ENCODE data around the gene THRB.
A peak's percentile ranks its signal among the peaks of the same experiment; 100 is the strongest.

Gene THRB

DNA sequence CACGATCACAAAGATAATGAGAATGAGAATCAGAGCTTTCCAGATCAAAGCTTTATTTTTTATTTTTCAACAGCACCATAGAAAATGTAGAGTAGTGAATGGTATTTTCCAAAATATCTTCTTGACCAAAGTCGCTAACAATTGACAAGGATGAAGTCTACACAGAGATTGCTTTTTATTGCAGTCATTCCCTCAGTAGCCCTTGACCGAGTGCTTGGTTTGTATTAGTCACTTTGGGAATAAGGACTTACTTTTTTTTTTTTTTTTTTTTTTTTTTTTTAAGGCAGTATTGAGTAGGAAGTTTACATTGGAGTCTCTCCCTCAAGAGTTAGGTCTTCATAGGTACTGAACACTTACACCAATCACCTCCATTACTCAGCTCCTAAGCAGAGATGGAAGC, 39.8 kb downstream of the THRB start:
- Histone ChIP-seq H3K27me3 (ENCODE audit: control insufficient read depth in 1 of 2, insufficient read depth in 2 of 2, low read length in 2 of 2) (no peaks in the 10 kb centered on the region), H3K4me1 (ENCODE audit: control insufficient read depth in 1 of 2, insufficient read depth in 2 of 2, low read length in 2 of 2) (peaks cover 9 to 20% of the 10 kb centered on the region in 2 donors), H3K36me3 (ENCODE audit: control insufficient read depth in 1 of 2, insufficient read depth in 2 of 2, low read length in 2 of 2) (no peaks in the 10 kb centered on the region), H3K9me3 (ENCODE audit: control insufficient read depth in 1 of 2, low read length in 2 of 2) (no peaks in the 10 kb centered on the region), H3K27ac (ENCODE audit: low read depth, low read length) (no peak overlapping the region), H3K9ac (ENCODE audit: low read depth in 1 of 2, low read length in 2 of 2) (no peak overlapping the region), H3K4me3 (ENCODE audit: low read depth in 1 of 2, low read length in 2 of 2) (no peak overlapping the region)

DNA sequence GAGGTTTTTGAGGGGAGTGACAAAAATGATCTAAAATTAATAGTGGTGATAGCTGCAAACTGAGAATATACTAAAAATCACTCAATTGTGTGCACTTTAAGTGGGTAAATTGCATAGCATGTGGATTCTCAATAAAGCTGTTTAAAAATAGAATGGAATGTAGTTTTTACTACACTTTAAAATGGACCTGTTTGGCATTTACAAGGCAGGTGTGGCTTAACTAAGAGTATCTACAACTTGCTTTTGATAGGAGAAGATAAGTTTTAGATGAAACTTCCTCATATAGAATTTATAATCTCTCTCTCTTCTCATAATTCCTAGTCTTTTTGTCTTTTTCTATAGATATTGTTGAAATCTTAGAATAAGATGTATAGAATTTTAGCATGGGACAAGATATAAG, 40.3 kb downstream of the THRB start:
- Histone ChIP-seq H3K4me1 (ENCODE audit: control insufficient read depth in 1 of 2, insufficient read depth in 2 of 2, low read length in 2 of 2) (peaks cover 9 to 25% of the 10 kb centered on the region in 2 donors), H3K27ac (ENCODE audit: low read depth, low read length) (no peak overlapping the region), H3K27me3 (ENCODE audit: control insufficient read depth in 1 of 2, insufficient read depth in 2 of 2, low read length in 2 of 2) (no peaks in the 10 kb centered on the region), H3K9me3 (ENCODE audit: control insufficient read depth in 1 of 2, low read length in 2 of 2) (no peaks in the 10 kb centered on the region), H3K9ac (ENCODE audit: low read depth in 1 of 2, low read length in 2 of 2) (no peak overlapping the region), H3K4me3 (ENCODE audit: low read depth in 1 of 2, low read length in 2 of 2) (no peak overlapping the region), H3K36me3 (ENCODE audit: control insufficient read depth in 1 of 2, insufficient read depth in 2 of 2, low read length in 2 of 2) (no peaks in the 10 kb centered on the region)

DNA sequence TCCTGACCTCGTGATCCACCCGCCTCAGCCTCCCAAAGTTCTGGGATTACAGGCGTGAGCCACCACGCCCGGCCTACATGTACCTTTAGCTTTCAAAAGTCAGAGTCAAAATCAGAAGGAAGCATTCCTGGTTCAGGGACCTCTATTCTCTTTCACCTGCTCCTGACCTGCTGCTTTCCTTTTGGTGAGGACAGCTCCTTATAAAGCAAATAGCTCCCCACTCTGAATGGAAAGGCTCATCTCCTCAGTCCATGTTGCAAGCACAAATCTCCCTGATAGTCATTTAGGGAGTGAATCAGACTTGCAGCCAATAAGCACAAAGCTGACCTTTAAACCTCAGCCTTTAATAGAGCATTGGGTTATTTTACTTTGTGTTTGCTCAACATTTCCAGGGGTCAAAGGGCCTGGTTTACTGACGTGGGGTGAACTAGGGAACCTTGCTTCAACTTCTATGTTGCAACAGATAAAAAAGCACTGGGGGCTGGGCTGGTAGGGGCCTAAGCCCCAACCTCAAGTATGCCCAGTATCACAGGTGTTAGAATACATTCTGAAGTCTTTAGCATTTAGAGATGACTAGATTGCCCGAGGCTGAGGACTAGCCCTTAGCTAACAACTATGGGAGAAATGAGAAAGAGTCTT, 43.1 kb downstream of the THRB start:
- Histone ChIP-seq H3K27me3 (ENCODE audit: control insufficient read depth in 1 of 2, insufficient read depth in 2 of 2, low read length in 2 of 2) (no peaks in the 10 kb centered on the region), H3K4me1 (ENCODE audit: control insufficient read depth in 1 of 2, insufficient read depth in 2 of 2, low read length in 2 of 2) (peaks cover 17 to 36% of the 10 kb centered on the region in 2 donors), H3K27ac (ENCODE audit: low read depth, low read length) (no peak overlapping the region), H3K9ac (ENCODE audit: low read depth in 1 of 2, low read length in 2 of 2) (peak overlapping the region in 1 of 2 donors; percentile 6), H3K4me3 (ENCODE audit: low read depth in 1 of 2, low read length in 2 of 2) (no peak overlapping the region), H3K36me3 (ENCODE audit: control insufficient read depth in 1 of 2, insufficient read depth in 2 of 2, low read length in 2 of 2) (no peaks in the 10 kb centered on the region), H3K9me3 (ENCODE audit: control insufficient read depth in 1 of 2, low read length in 2 of 2) (no peaks in the 10 kb centered on the region)

DNA sequence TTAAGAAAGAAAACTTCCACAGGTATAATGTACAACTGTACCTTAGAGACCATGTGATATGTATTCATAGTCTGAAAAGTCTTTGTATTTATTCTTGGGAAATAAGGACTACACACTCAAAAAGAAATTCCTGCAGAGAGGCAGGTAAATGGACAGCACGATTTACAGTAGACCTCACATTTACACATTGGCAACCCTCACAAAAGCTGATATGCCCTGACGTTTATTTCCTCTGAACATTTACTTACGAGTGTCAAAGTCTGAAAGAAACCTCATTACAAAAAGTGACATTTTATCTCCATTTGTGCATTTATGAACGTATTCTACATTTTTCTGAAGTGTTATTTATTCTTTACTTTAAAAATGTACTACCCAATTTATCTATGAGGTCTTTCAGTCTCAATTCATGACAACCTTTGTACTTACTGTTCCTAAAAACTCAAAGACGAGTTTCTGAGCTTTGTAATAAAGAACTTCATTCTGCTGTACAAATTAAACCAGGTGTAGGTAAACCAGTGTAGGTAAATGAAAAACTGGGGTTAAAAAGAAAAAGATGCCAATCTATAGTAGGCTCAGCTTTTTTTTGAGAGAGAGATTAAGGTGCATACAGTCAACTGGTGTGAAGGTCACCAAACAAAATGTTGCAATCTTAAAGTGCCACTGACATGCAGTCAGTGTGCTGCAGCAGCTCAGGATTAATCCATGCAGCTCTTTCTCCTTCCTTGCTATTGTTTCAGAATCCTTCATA, 44.3 kb downstream of the THRB start:
- no peaks in the 10 kb centered on the region for H3K36me3 ChIP-seq (ENCODE audit: control insufficient read depth in 1 of 2, insufficient read depth in 2 of 2, low read length in 2 of 2)
- H3K27me3 ChIP-seq (ENCODE audit: control insufficient read depth in 1 of 2, insufficient read depth in 2 of 2, low read length in 2 of 2): no peaks in the 10 kb centered on the region
- no peaks in the 10 kb centered on the region for H3K9me3 ChIP-seq (ENCODE audit: control insufficient read depth in 1 of 2, low read length in 2 of 2)
- peaks cover 17 to 36% of the 10 kb centered on the region in 2 donors for H3K4me1 ChIP-seq (ENCODE audit: control insufficient read depth in 1 of 2, insufficient read depth in 2 of 2, low read length in 2 of 2)
- no peak overlapping the region for H3K27ac ChIP-seq (ENCODE audit: low read depth, low read length)
- H3K4me3 ChIP-seq (ENCODE audit: low read depth in 1 of 2, low read length in 2 of 2): peak overlapping the region in 1 of 2 donors; percentile 11
- no peak overlapping the region for H3K9ac ChIP-seq (ENCODE audit: low read depth in 1 of 2, low read length in 2 of 2)

DNA sequence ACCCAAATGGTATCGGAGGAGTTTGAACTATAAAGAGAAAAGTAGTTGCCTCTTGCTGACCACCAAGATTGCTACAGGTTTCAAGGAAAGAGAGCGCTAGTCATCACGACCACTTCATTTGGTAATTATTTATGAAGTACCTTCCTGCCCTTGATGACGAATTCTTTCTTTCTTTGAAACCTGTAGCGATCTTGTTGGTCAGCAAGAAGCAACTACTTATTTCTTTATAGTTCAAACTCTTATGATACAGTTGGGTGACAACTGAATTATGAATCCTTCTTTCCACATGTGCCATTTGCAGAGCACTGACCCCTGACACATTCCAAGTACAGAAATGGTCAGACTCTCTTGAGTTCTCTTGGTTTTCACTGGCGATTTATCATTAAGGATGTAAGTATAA, 46.8 kb downstream of the THRB start:
- Histone ChIP-seq H3K9ac (ENCODE audit: low read depth in 1 of 2, low read length in 2 of 2) (no peak overlapping the region), H3K9me3 (ENCODE audit: control insufficient read depth in 1 of 2, low read length in 2 of 2) (no peaks in the 10 kb centered on the region), H3K4me3 (ENCODE audit: low read depth in 1 of 2, low read length in 2 of 2) (no peak overlapping the region), H3K36me3 (ENCODE audit: control insufficient read depth in 1 of 2, insufficient read depth in 2 of 2, low read length in 2 of 2) (no peaks in the 10 kb centered on the region), H3K27ac (ENCODE audit: low read depth, low read length) (no peak overlapping the region), H3K27me3 (ENCODE audit: control insufficient read depth in 1 of 2, insufficient read depth in 2 of 2, low read length in 2 of 2) (no peaks in the 10 kb centered on the region), H3K4me1 (ENCODE audit: control insufficient read depth in 1 of 2, insufficient read depth in 2 of 2, low read length in 2 of 2) (peaks cover 17 to 36% of the 10 kb centered on the region in 2 donors)

DNA sequence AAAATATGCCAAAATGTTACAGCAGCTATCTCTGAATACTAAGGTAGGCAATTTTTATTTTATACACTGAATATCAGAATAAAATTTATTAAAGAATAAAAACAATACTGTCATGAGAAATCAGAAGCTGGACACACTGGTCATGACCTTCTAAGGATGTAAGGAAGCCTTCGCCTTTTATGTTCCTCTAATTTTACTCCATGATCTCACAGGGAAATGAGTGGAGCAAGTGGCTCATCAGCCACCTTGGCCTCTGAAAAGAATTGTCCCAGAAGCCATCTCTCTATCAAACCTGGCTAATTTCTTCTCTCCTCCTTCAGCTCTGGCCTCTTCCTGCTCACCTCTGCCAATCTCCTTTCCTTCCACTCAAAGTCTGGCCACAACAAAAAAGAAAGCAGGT, 48.6 kb downstream of the THRB start:
- H3K4me3 ChIP-seq (ENCODE audit: low read depth in 1 of 2, low read length in 2 of 2): no peak overlapping the region
- H3K9ac ChIP-seq (ENCODE audit: low read depth in 1 of 2, low read length in 2 of 2): no peak overlapping the region
- peaks cover 8 to 24% of the 10 kb centered on the region in 2 donors for H3K4me1 ChIP-seq (ENCODE audit: control insufficient read depth in 1 of 2, insufficient read depth in 2 of 2, low read length in 2 of 2)
- H3K36me3 ChIP-seq (ENCODE audit: control insufficient read depth in 1 of 2, insufficient read depth in 2 of 2, low read length in 2 of 2): no peaks in the 10 kb centered on the region
- no peaks in the 10 kb centered on the region for H3K27me3 ChIP-seq (ENCODE audit: control insufficient read depth in 1 of 2, insufficient read depth in 2 of 2, low read length in 2 of 2)
- no peak overlapping the region for H3K27ac ChIP-seq (ENCODE audit: low read depth, low read length)
- no peaks in the 10 kb centered on the region for H3K9me3 ChIP-seq (ENCODE audit: control insufficient read depth in 1 of 2, low read length in 2 of 2)

DNA sequence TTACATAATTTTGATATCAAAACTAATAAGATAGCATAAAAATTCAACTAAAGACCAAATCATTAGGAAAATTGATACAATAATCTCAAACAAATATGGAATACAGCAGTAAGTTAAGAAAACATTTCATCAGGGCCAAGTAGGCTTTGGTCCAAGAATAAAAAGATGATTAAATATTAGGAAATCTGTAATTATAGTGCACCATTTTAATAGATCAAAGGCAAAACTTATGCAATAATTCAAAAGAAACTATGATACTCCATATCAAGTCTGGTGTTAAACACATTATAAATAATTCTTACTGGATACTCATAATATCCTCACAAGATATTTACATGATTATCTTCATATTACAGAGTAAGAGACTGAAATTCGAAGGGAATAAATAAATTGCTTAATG, 51.2 kb downstream of the THRB start:
- no peaks in the 10 kb centered on the region for H3K36me3 ChIP-seq (ENCODE audit: control insufficient read depth in 1 of 2, insufficient read depth in 2 of 2, low read length in 2 of 2)
- H3K9me3 ChIP-seq (ENCODE audit: control insufficient read depth in 1 of 2, low read length in 2 of 2): no peaks in the 10 kb centered on the region
- H3K4me1 ChIP-seq (ENCODE audit: control insufficient read depth in 1 of 2, insufficient read depth in 2 of 2, low read length in 2 of 2): peaks cover 0 to 5% of the 10 kb centered on the region in 2 donors
- no peak overlapping the region for H3K27ac ChIP-seq (ENCODE audit: low read depth, low read length)
- H3K4me3 ChIP-seq (ENCODE audit: low read depth in 1 of 2, low read length in 2 of 2): no peak overlapping the region
- no peak overlapping the region for H3K9ac ChIP-seq (ENCODE audit: low read depth in 1 of 2, low read length in 2 of 2)
- H3K27me3 ChIP-seq (ENCODE audit: control insufficient read depth in 1 of 2, insufficient read depth in 2 of 2, low read length in 2 of 2): no peaks in the 10 kb centered on the region

DNA sequence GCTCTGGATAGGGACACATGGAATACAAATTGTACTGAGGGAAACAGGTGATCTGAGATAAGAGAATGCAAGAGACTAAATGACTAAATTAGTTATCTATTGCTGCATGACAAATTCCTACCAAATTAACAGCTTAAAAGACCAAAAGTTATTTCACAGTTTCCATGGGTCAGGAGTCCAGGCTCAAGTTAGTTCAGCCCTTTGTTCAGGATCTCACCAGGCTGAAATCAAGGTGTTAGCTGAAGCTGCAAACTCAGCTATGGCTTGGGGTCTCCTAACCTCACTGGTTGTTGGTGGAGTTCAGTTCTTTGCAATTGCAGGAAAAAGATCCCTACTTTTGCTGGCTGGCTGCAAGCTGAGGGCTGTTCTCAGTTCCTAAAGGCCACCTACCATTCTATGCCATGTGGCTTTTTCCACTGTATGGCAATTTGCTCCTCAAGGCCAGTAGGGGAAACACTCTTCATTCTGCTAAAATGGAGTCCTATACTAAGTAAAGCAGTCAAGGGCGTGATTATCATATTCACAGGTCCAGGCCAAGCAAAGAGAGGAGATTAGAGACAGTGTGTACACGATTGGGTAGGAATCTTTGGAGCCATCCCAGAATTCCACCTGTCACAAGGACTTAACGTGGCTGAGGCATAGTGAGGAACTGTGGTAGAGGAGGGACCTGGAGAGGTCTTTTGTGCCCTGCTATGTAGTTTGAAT, 53.7 kb downstream of the THRB start:
- H3K27me3 ChIP-seq (ENCODE audit: control insufficient read depth in 1 of 2, insufficient read depth in 2 of 2, low read length in 2 of 2): no peaks in the 10 kb centered on the region
- no peak overlapping the region for H3K27ac ChIP-seq (ENCODE audit: low read depth, low read length)
- H3K9me3 ChIP-seq (ENCODE audit: control insufficient read depth in 1 of 2, low read length in 2 of 2): no peaks in the 10 kb centered on the region
- H3K9ac ChIP-seq (ENCODE audit: low read depth in 1 of 2, low read length in 2 of 2): no peak overlapping the region
- H3K36me3 ChIP-seq (ENCODE audit: control insufficient read depth in 1 of 2, insufficient read depth in 2 of 2, low read length in 2 of 2): no peaks in the 10 kb centered on the region
- H3K4me1 ChIP-seq (ENCODE audit: control insufficient read depth in 1 of 2, insufficient read depth in 2 of 2, low read length in 2 of 2): no peaks in the 10 kb centered on the region
- H3K4me3 ChIP-seq (ENCODE audit: low read depth in 1 of 2, low read length in 2 of 2): no peak overlapping the region

DNA sequence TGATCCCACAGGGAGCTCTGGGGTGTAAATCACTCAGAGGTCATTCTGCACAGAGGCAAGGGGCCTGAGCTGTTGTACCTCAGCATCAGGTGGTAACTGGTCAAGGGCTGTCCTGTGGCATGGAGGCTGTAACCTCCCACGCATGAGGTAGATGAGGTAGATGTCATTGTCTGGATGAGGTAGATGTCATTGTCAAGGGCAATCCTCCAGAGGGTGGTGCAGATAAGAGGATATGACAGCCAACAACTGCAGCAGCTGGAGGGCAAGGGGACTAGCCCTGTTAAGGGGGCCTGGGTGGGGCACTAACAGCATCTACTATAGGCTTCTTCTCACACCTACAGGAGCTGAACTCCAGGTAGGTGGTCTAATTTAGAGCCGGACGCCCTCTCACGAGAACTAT, 55.6 kb downstream of the THRB start:
- no peaks in the 10 kb centered on the region for H3K9me3 ChIP-seq (ENCODE audit: control insufficient read depth in 1 of 2, low read length in 2 of 2)
- H3K27me3 ChIP-seq (ENCODE audit: control insufficient read depth in 1 of 2, insufficient read depth in 2 of 2, low read length in 2 of 2): no peaks in the 10 kb centered on the region
- H3K36me3 ChIP-seq (ENCODE audit: control insufficient read depth in 1 of 2, insufficient read depth in 2 of 2, low read length in 2 of 2): no peaks in the 10 kb centered on the region
- peaks cover 6 to 7% of the 10 kb centered on the region in 2 donors for H3K4me1 ChIP-seq (ENCODE audit: control insufficient read depth in 1 of 2, insufficient read depth in 2 of 2, low read length in 2 of 2)
- no peak overlapping the region for H3K4me3 ChIP-seq (ENCODE audit: low read depth in 1 of 2, low read length in 2 of 2)
- no peak overlapping the region for H3K27ac ChIP-seq (ENCODE audit: low read depth, low read length)
- H3K9ac ChIP-seq (ENCODE audit: low read depth in 1 of 2, low read length in 2 of 2): no peak overlapping the region

DNA sequence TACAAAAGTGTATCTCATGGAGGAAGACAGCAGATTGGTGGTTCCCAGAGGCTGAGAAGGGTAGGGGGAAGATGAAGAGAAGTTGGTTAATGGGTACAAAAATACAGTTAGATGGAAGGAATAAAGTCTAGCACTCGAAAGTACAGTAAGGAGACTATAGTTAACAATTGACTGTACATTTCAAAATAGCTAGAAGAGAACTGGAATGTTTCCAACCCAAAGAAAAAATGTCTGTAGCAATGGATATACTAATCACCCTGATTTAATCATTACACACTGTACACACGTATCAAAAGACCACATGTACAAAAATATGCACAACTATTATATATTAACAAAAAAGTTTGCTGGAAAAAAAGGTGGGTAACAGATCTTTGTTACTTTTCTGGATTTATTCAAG, 57.3 kb downstream of the THRB start:
- Histone ChIP-seq H3K27me3 (ENCODE audit: control insufficient read depth in 1 of 2, insufficient read depth in 2 of 2, low read length in 2 of 2) (no peaks in the 10 kb centered on the region), H3K9ac (ENCODE audit: low read depth in 1 of 2, low read length in 2 of 2) (no peak overlapping the region), H3K4me1 (ENCODE audit: control insufficient read depth in 1 of 2, insufficient read depth in 2 of 2, low read length in 2 of 2) (peaks cover 7 to 15% of the 10 kb centered on the region in 2 donors), H3K9me3 (ENCODE audit: control insufficient read depth in 1 of 2, low read length in 2 of 2) (no peaks in the 10 kb centered on the region), H3K27ac (ENCODE audit: low read depth, low read length) (no peak overlapping the region), H3K36me3 (ENCODE audit: control insufficient read depth in 1 of 2, insufficient read depth in 2 of 2, low read length in 2 of 2) (no peaks in the 10 kb centered on the region), H3K4me3 (ENCODE audit: low read depth in 1 of 2, low read length in 2 of 2) (no peak overlapping the region)
